Adrenal gland (tissue), 5 donors: ENCODE data around the gene CCPG1.

Experiments
- CTCF ChIP-seq, 6 experiments: fragments of 450-650 bp in 4 of 6; fragments of 200-600 bp in 2 of 6; sonication (generic) in 1 of 6; IDR thresholded peaks; 1 replicate in 5 of 6; 2 replicates in 1 of 6; pipeline versions ENCODE4 v1.5.1 to v1.8.0; 2016 to 2021; ENCODE audit warnings: antibody characterized with exemption in 6 of 6, mild to moderate bottlenecking in 2 of 6, moderate library complexity in 1 of 6
- POLR2A ChIP-seq, 2 donors: fragments of 450-650 bp; IDR thresholded peaks; one replicate each; pipeline ENCODE4 v1.6.1; 2017; ENCODE audit warnings: antibody characterized with exemption in 2 of 2, mild to moderate bottlenecking in 2 of 2, moderate library complexity in 1 of 2
- donor health status: DM: no; HTN: no; CAD: no.

GRCh38 chr15:55389264-55389607 is 18.9 kb downstream of the CCPG1 start:
- no peak for TF ChIP-seq CTCF (IDR thresholded peaks at IDR 0.05)
- TF ChIP-seq POLR2A (IDR thresholded peaks at IDR 0.05), result no peak
